Calu3 (cell line): Measurements from ENCODE around the gene NCCRP1. TPM values are rescaled to one million over a fixed set of nuclear protein-coding genes. Genes with fewer than 3 reads are reported as not detected.

Experiments used
- BruUV-seq: library from RNA; stranded (reverse); fragments of 400-500 nt; replicated peaks from 2 replicates; lab custom pipeline; 2021; lab: Mats Ljungman, UMichigan
- CTCF ChIA-PET: fragments of 300-600 bp; sonication (Branson Sonifier 250); formaldehyde crosslinking; loops from one replicate; lab custom pipeline; 2022; ENCODE audit warnings: antibody characterized with exemption; lab: Charles Lee
- DNase-seq: peaks from one replicate; pipeline ENCODE4 v3.0.0; 2022
- H3K27ac Mint-ChIP-seq: one replicate; pipeline ENCODE4 v1.8.0; 2022; ENCODE audit warnings: mixed read lengths; ENCODE audit not compliant: unreplicated experiment
- H3K27me3 Mint-ChIP-seq: one replicate; pipeline ENCODE4 v1.8.0; 2022; ENCODE audit warnings: mixed read lengths; ENCODE audit not compliant: unreplicated experiment
- H3K36me3 Mint-ChIP-seq: one replicate; pipeline ENCODE4 v1.8.0; 2022; ENCODE audit warnings: mild to moderate bottlenecking, moderate library complexity, mixed read lengths; ENCODE audit not compliant: insufficient read depth, unreplicated experiment
- H3K4me1 Mint-ChIP-seq: one replicate; pipeline ENCODE4 v1.8.0; 2022; ENCODE audit warnings: mild to moderate bottlenecking, low read depth, mixed read lengths; ENCODE audit not compliant: unreplicated experiment
- H3K4me3 Mint-ChIP-seq: one replicate; pipeline ENCODE4 v1.8.0; 2022; ENCODE audit warnings: mild to moderate bottlenecking, low read depth, moderate library complexity, mixed read lengths; ENCODE audit not compliant: unreplicated experiment
- H3K9me3 Mint-ChIP-seq: one replicate; pipeline ENCODE4 v1.8.0; 2022; ENCODE audit warnings: low read depth, mixed read lengths; ENCODE audit not compliant: unreplicated experiment
- intact Hi-C: fragments of 100-400 bp; cut with micrococcal nuclease; formaldehyde crosslinking; loops from one replicate; pipeline ENCODE4 v1.10.0; 2022; ENCODE audit not compliant: unreplicated experiment
- total RNA-seq: library from RNA; stranded (reverse); gene quantifications from 2 replicates; pipeline ENCODE4 v1.2.3, GENCODE V29; 2022
- TF ChIP-seq, protein P1 (sequence below): fragments of 200-600 bp; IDR thresholded peaks from one replicate; pipeline ENCODE4 v1.8.0; 2022; ENCODE audit warnings: antibody characterized with exemption; ENCODE audit not compliant: unreplicated experiment

NCCRP1 gene
- total RNA-seq, 1 experiment from 2014 or later = 2.0 TPM

GRCh38 chr19:39251081-39251480 lies 54.3 kb downstream of the NCCRP1 start:
- no TSS peak for BruUV-seq

More at GRCh38 chr19:39251081-39251480, 54.3 kb downstream of the NCCRP1 start:
- CTCF ChIA-PET = interaction anchor here (0.7 kb wide), 1 partner anchor 1035 kb away, joined by 8 read pairs; no protein-coding TSS in a partner anchor
- Mint-ChIP-seq H3K9me3 (no peaks in the 10 kb centered on the region), H3K27me3 (peaks cover 74% of the 10 kb centered on the region), H3K4me3 (no peak overlapping the region), H3K36me3 (no peaks in the 10 kb centered on the region), H3K27ac (no peak overlapping the region), H3K4me1 (no peaks in the 10 kb centered on the region)
- intact Hi-C loops = no loop called here
- no peak for DNase-seq
- TF ChIP-seq, protein P1, sequence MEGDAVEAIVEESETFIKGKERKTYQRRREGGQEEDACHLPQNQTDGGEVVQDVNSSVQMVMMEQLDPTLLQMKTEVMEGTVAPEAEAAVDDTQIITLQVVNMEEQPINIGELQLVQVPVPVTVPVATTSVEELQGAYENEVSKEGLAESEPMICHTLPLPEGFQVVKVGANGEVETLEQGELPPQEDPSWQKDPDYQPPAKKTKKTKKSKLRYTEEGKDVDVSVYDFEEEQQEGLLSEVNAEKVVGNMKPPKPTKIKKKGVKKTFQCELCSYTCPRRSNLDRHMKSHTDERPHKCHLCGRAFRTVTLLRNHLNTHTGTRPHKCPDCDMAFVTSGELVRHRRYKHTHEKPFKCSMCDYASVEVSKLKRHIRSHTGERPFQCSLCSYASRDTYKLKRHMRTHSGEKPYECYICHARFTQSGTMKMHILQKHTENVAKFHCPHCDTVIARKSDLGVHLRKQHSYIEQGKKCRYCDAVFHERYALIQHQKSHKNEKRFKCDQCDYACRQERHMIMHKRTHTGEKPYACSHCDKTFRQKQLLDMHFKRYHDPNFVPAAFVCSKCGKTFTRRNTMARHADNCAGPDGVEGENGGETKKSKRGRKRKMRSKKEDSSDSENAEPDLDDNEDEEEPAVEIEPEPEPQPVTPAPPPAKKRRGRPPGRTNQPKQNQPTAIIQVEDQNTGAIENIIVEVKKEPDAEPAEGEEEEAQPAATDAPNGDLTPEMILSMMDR = no peak

Other genes starting within 250 kb of the NCCRP1 start
- gene FBXO17, start 221.2 kb upstream of the NCCRP1 start, total RNA-seq = 20.1 and 24.2 TPM in 2 replicates
- gene FBXO27, start 164.4 kb upstream of the NCCRP1 start, total RNA-seq = 9.6 and 14.6 TPM in 2 replicates
- gene ACP7, start 112.6 kb upstream of the NCCRP1 start, total RNA-seq = 6.6 and 9.5 TPM in 2 replicates
- 75.7 and 89.2 TPM in 2 replicates for gene PAK4, start 71.2 kb upstream of the NCCRP1 start, total RNA-seq
- not detected in 2 replicates for gene SYCN, start 7.3 kb downstream of the NCCRP1 start, total RNA-seq
- gene IFNL3, start 48.0 kb downstream of the NCCRP1 start, total RNA-seq = not detected in 2 replicates
- gene IFNL4, start 51.9 kb downstream of the NCCRP1 start, total RNA-seq = not detected in 2 replicates
- not detected in 2 replicates for gene IFNL2, start 71.4 kb downstream of the NCCRP1 start, total RNA-seq
- 1.0 and 1.1 TPM in 2 replicates for gene IFNL1, start 99.4 kb downstream of the NCCRP1 start, total RNA-seq
- 4.0 and 5.6 TPM in 2 replicates for gene LRFN1, start 123.9 kb downstream of the NCCRP1 start, total RNA-seq
- not detected in 2 replicates for gene GMFG, start 139.1 kb downstream of the NCCRP1 start, total RNA-seq
- 214 and 237 TPM in 2 replicates for gene SAMD4B, start 145.5 kb downstream of the NCCRP1 start, total RNA-seq
- gene PAF1, start 194.1 kb downstream of the NCCRP1 start, total RNA-seq = 64.3 and 72.7 TPM in 2 replicates
- 56.8 and 66.6 TPM in 2 replicates for gene MED29, start 194.4 kb downstream of the NCCRP1 start, total RNA-seq
- 70.8 and 107 TPM in 2 replicates for gene ZFP36, start 209.9 kb downstream of the NCCRP1 start, total RNA-seq
- gene PLEKHG2, start 215.7 kb downstream of the NCCRP1 start, total RNA-seq = 64.1 and 65.3 TPM in 2 replicates
- gene RPS16, start 239.0 kb downstream of the NCCRP1 start, total RNA-seq = 1,912 and 1,929 TPM in 2 replicates
- gene SUPT5H, start 248.6 kb downstream of the NCCRP1 start, total RNA-seq = 158 and 189 TPM in 2 replicates